IMR-90 (cell line): Measurements from ENCODE around the gene CSDE1. TPM values are rescaled to one million over a fixed set of nuclear protein-coding genes. Genes with fewer than 3 reads are reported as not detected.

Source experiments
- ATAC-seq: fragments of 200-7000 bp; cut with Tn5 transposase; 2 replicates; pipeline ENCODE4 v1.9.1; 2020; ENCODE audit warnings: low read depth, mild to moderate bottlenecking, moderate library complexity
- BruUV-seq: library from RNA; stranded (reverse); fragments of 400-500 nt; replicated peaks from 2 replicates; lab custom pipeline; 2021; lab: Mats Ljungman, UMichigan
- CTCF ChIA-PET: fragments of 300-600 bp; formaldehyde crosslinking; extraction: SDS; loops from one replicate; lab custom pipeline; 2021; ENCODE audit warnings: antibody characterized with exemption; lab: Yijun Ruan, JAX
- POLR2A ChIA-PET: fragments of 300-600 bp; sonication (Branson Sonifier 250); formaldehyde crosslinking; loops from one replicate; lab custom pipeline; 2022; ENCODE audit warnings: antibody characterized with exemption; ENCODE audit not compliant: unreplicated experiment; lab: Charles Lee
- DNase-seq: peaks from one replicate; pipeline ENCODE4 v3.0.0; 2013
- H2AFZ ChIP-seq: replicated peaks from 2 replicates; pipeline ENCODE3; 2013; ENCODE audit warnings: low read length, mild to moderate bottlenecking; ENCODE audit not compliant: poor library complexity
- H2AK5ac ChIP-seq: 2 replicates; pipeline ENCODE4 v1.6.1; 2013; ENCODE audit warnings: low read depth, low read length, inconsistent platforms
- H2AK9ac ChIP-seq: replicated peaks from 2 replicates; pipeline ENCODE3; 2013; ENCODE audit warnings: mild to moderate bottlenecking, low read depth, low read length, moderate library complexity; ENCODE audit not compliant: poor library complexity
- H2BK120ac ChIP-seq: 2 replicates; pipeline ENCODE4 v1.6.1; 2013; ENCODE audit warnings: low read depth, low read length, inconsistent platforms
- H2BK15ac ChIP-seq: 3 replicates; pipeline ENCODE4 v1.6.1; 2013; ENCODE audit warnings: low read depth, low read length, inconsistent platforms
- H2BK20ac ChIP-seq: 2 replicates; pipeline ENCODE4 v1.6.1; 2013; ENCODE audit warnings: low read depth, mild to moderate bottlenecking, inconsistent platforms, low read length, moderate library complexity
- H2BK5ac ChIP-seq: 2 replicates; pipeline ENCODE4 v1.6.1; 2013; ENCODE audit warnings: mild to moderate bottlenecking, low read depth, low read length, inconsistent platforms; ENCODE audit not compliant: poor library complexity, severe bottlenecking
- H3K14ac ChIP-seq: replicated peaks from 2 replicates; pipeline ENCODE4 v1.6.1; 2013; ENCODE audit warnings: low read depth, low read length, inconsistent platforms
- H3K18ac ChIP-seq: 2 replicates; pipeline ENCODE4 v1.6.1; 2013; ENCODE audit warnings: low read depth, low read length, control low read depth
- H3K23ac ChIP-seq: 2 replicates; pipeline ENCODE4 v1.6.1; 2013; ENCODE audit warnings: low read depth, low read length, inconsistent platforms
- H3K27ac ChIP-seq: 2 replicates; pipeline ENCODE4 v1.5.1; 2013; ENCODE audit warnings: mild to moderate bottlenecking, control low read depth, low read length; ENCODE audit not compliant: insufficient read depth
- H3K27me3 ChIP-seq: 2 replicates; pipeline ENCODE4 v1.6.1; 2013; ENCODE audit warnings: low read length; ENCODE audit not compliant: control insufficient read depth, insufficient read depth
- H3K36me3 ChIP-seq: 2 replicates; pipeline ENCODE4 v1.6.1; 2013; ENCODE audit warnings: low read length, mixed read lengths; ENCODE audit not compliant: control insufficient read depth, insufficient read depth
- H3K4ac ChIP-seq: 2 replicates; pipeline ENCODE4 v1.6.1; 2013; ENCODE audit warnings: low read depth, low read length, inconsistent platforms
- H3K4me1 ChIP-seq: 2 replicates; pipeline ENCODE4 v1.6.1; 2013; ENCODE audit warnings: low read length, mixed read lengths; ENCODE audit not compliant: control insufficient read depth, insufficient read depth
- H3K4me2 ChIP-seq: 2 replicates; pipeline ENCODE4 v1.6.1; 2013; ENCODE audit warnings: low read depth, mild to moderate bottlenecking, control low read depth, low read length, moderate library complexity
- H3K4me3 ChIP-seq: 2 replicates; pipeline ENCODE4 v1.5.1; 2013; ENCODE audit warnings: low read depth, mild to moderate bottlenecking, control low read depth, low read length, moderate library complexity; ENCODE audit not compliant: insufficient read depth
- H3K56ac ChIP-seq: 2 replicates; pipeline ENCODE4 v1.6.1; 2013; ENCODE audit warnings: low read length, inconsistent platforms; ENCODE audit not compliant: insufficient read depth; ENCODE audit errors: extremely low read depth
- H3K79me1 ChIP-seq, 2 experiments: 2 replicates each; pipeline ENCODE4 v1.6.1; 2013; ENCODE audit warnings: low read length in 2 of 2, inconsistent platforms in 1 of 2, low read depth in 1 of 2
- H3K9ac ChIP-seq: 2 replicates; pipeline ENCODE4 v1.6.1; 2013; ENCODE audit warnings: low read depth, low read length, control low read depth
- H3K9me1 ChIP-seq: 2 replicates; pipeline ENCODE4 v1.6.1; 2013; ENCODE audit warnings: low read length, inconsistent platforms; ENCODE audit not compliant: insufficient read depth
- H3K9me3 ChIP-seq: 2 replicates; pipeline ENCODE4 v1.6.1; 2013; ENCODE audit warnings: low read length; ENCODE audit not compliant: control insufficient read depth, insufficient read depth
- H4K20me1 ChIP-seq: 2 replicates; pipeline ENCODE4 v1.6.1; 2013; ENCODE audit warnings: low read length, inconsistent platforms; ENCODE audit not compliant: insufficient read depth
- H4K5ac ChIP-seq: 2 replicates; pipeline ENCODE4 v1.6.1; 2013; ENCODE audit warnings: mild to moderate bottlenecking, low read depth, low read length, control low read depth
- H4K8ac ChIP-seq, 2 experiments: 2 replicates each; pipeline ENCODE4 v1.6.1; 2013; ENCODE audit warnings: low read depth in 2 of 2, low read length in 2 of 2, control low read depth in 1 of 2, inconsistent platforms in 1 of 2
- H4K91ac ChIP-seq: 2 replicates; pipeline ENCODE4 v1.6.1; 2013; ENCODE audit warnings: low read depth, low read length, inconsistent platforms; ENCODE audit not compliant: insufficient read depth
- CEBPB ChIP-seq: IDR thresholded peaks from 2 replicates; pipeline ENCODE4 v1.6.1; 2012; ENCODE audit warnings: low read depth, low read length, improper control_type of control experiment
- MAZ ChIP-seq: IDR thresholded peaks from 2 replicates; pipeline ENCODE4 v1.6.1; 2012; ENCODE audit warnings: low read depth, mild to moderate bottlenecking, low read length, improper control_type of control experiment, moderate library complexity, borderline replicate concordance
- RAD21 ChIP-seq: IDR thresholded peaks from 2 replicates; pipeline ENCODE4 v1.6.1; 2012; ENCODE audit warnings: low read length, improper control_type of control experiment
- SMC3 ChIP-seq: fragments of 150-350 bp; IDR thresholded peaks from 2 replicates; pipeline ENCODE4 v1.6.1; 2016; ENCODE audit warnings: low read depth, mild to moderate bottlenecking, antibody characterized with exemption, low read length, moderate library complexity
- WGBS, 2 experiments: methylation state at CpG; one replicate each; pipeline versions ENCODE4 v1.1.5 to v1.1.7; 2013; ENCODE audit warnings: missing lambda C conversion rate in 2 of 2; ENCODE audit not compliant: insufficient read length in 1 of 2; ENCODE audit errors: extremely low coverage in 2 of 2; 5-methylcytosine and 5-hydroxymethylcytosine counted together
- dilution Hi-C: fragments of 300-500 bp; cut with HindIII; formaldehyde crosslinking; loops from one replicate; pipeline ENCODE4 v1.14.3; 2018; ENCODE audit warnings: low sequenced_read_pairs; ENCODE audit not compliant: unreplicated experiment
- in situ Hi-C: fragments of 300-500 bp; cut with MboI; formaldehyde crosslinking; loops from 3 replicates; pipeline ENCODE4 v1.14.3; 2019; ENCODE audit warnings: low sequenced_read_pairs, inconsistent platforms, mixed read lengths
- intact Hi-C: fragments of 100-400 bp; cut with micrococcal nuclease; formaldehyde crosslinking; loops from 2 replicates; pipeline ENCODE4 v1.10.0; 2022
- polyA plus RNA-seq, 3 experiments: library from polyadenylated mRNA; depleted of rRNA; stranded (reverse); fragments of >200 nt; gene quantifications; 2 replicates each; pipeline ENCODE4 v1.2.3, GENCODE V29; 2012; ENCODE audit warnings: low replicate concordance in 1 of 3
- total RNA-seq: library from RNA; depleted of rRNA; stranded (reverse); fragments of >200 nt; gene quantifications from 2 replicates; pipeline ENCODE4 v1.2.3, GENCODE V29; 2012
- TF ChIP-seq, protein P1 (sequence below): conservative IDR thresholded peaks from 2 replicates; pipeline ENCODE4 v1.5.1; 2012; ENCODE audit warnings: mild to moderate bottlenecking, low read depth, low read length, improper control_type of control experiment

The CSDE1 gene
- total and polyA plus RNA-seq, 2 of the 4 experiments (the other 2 are of a cell fraction), result 190 to 879 TPM

DNA sequence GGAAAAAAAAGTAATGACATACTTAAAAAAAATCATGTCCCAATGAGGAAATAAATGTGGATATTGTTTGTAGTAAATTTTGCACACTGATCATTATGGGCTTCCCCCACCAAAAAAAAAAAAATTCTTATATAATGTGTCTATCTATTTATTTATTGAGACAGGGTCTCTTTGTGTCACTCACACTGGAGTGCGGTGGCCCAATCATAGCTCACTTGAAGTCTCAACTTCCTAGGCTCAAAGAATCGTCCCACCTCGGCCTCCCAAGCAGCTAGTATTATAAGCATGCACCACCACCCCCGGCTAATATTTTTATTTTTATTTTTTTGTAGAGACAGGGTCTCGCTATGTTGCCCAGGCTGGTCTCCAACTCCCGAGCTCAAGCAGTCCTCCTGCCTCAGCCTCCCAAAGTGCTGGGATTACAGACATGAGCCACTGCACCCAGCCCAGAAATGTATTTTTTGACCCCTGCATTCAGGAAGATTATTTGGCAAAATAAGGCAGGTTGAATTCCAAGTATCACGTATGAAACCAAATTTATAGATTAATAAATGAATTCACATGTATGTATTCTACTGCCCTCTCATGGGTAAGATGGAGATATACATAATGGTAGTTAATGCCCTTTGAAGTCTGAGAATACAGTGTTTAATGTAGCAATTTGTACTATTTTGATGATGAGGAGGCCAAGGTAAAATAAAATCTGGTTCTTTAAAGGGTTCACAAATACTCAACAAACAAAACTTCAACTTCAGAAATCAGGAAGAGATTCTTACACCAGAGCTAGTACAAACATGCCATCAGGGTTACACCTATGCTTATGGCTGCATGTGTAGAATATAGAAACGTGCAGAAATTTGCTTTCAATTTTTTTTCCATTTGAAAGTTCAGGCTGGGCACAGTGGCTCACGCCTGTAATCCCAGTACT lies 86.5 kb downstream of the CSDE1 start:
- Histone ChIP-seq H2AK9ac (no peak overlapping the region), H3K9ac (no peak overlapping the region), H3K56ac (no peak overlapping the region), H4K5ac (no peak overlapping the region), H3K36me3 (no peaks in the 10 kb centered on the region), H3K27me3 (peaks cover 8% of the 10 kb centered on the region), H3K9me1 (0 out of 2 replicates have a peak, but pooled peaks cover 3% of the 10 kb centered on the region), H4K8ac (no peak overlapping the region), H3K4ac (no peak overlapping the region), H3K23ac (no peak overlapping the region), H2BK5ac (no peak overlapping the region), H3K9me3 (no peaks in the 10 kb centered on the region), H2BK15ac (no peak overlapping the region), H3K14ac (no peak overlapping the region), H2AFZ (no peak overlapping the region), H2AK5ac (no peak overlapping the region), H2BK120ac (no peak overlapping the region), H4K20me1 (no peaks in the 10 kb centered on the region), H3K27ac (no peak overlapping the region), H3K4me3 (no peak overlapping the region), H4K91ac (no peak overlapping the region), H3K4me2 (no peak overlapping the region), H3K4me1 (no peaks in the 10 kb centered on the region), H2BK20ac (no peak overlapping the region), H3K79me1 (no peaks in the 10 kb centered on the region), H3K18ac (no peak overlapping the region)
- dilution Hi-C loops, result no loop called here
- WGBS, 2 experiments, result 42% methylated on average over 2 of the region's 9 CpGs; no CpG with 5 or more reads in 1 of the 2 experiments
- in situ Hi-C loops, result no loop called here
- no peak for ATAC-seq
- intact Hi-C loops, result loop anchor here (2.0 kb wide), 3 partner anchors 90 to 692 kb away; partner anchors contain the start of genes BCAS2 and OLFML3
- CTCF ChIA-PET, result interaction anchor here (0.6 to 0.7 kb wide), 2 partner anchors 21 to 51 kb away, joined by 4 to 6 read pairs; no protein-coding TSS in a partner anchor
- no TSS peak for BruUV-seq
- POLR2A ChIA-PET, result no interaction called here
- no peak for TF ChIP-seq CEBPB
- no peak for TF ChIP-seq MAZ
- TF ChIP-seq, protein P1, sequence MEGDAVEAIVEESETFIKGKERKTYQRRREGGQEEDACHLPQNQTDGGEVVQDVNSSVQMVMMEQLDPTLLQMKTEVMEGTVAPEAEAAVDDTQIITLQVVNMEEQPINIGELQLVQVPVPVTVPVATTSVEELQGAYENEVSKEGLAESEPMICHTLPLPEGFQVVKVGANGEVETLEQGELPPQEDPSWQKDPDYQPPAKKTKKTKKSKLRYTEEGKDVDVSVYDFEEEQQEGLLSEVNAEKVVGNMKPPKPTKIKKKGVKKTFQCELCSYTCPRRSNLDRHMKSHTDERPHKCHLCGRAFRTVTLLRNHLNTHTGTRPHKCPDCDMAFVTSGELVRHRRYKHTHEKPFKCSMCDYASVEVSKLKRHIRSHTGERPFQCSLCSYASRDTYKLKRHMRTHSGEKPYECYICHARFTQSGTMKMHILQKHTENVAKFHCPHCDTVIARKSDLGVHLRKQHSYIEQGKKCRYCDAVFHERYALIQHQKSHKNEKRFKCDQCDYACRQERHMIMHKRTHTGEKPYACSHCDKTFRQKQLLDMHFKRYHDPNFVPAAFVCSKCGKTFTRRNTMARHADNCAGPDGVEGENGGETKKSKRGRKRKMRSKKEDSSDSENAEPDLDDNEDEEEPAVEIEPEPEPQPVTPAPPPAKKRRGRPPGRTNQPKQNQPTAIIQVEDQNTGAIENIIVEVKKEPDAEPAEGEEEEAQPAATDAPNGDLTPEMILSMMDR, result peak; percentile 52
- TF ChIP-seq SMC3, result peak; percentile 24; the same call in 1 of the 2 replicates
- peak; percentile 52 for TF ChIP-seq RAD21
- peak; percentile 32 for DNase-seq
